Astrocyte (in vitro differentiated cells and primary cell): ENCODE results near the gene ZBTB16.

Experiments used
- EZH2 ChIP-seq: IDR thresholded peaks from 2 replicates; pipeline ENCODE4 v1.6.1; 2012; ENCODE audit warnings: mild to moderate bottlenecking, low read length, inconsistent platforms; ENCODE audit not compliant: insufficient read depth
- TF ChIP-seq, protein P1 (sequence below): IDR thresholded peaks from 2 replicates; pipeline ENCODE4 v1.5.1; 2011; ENCODE audit warnings: low read depth, mild to moderate bottlenecking, inconsistent platforms, low read length, moderate library complexity; ENCODE audit not compliant: insufficient read depth

DNA sequence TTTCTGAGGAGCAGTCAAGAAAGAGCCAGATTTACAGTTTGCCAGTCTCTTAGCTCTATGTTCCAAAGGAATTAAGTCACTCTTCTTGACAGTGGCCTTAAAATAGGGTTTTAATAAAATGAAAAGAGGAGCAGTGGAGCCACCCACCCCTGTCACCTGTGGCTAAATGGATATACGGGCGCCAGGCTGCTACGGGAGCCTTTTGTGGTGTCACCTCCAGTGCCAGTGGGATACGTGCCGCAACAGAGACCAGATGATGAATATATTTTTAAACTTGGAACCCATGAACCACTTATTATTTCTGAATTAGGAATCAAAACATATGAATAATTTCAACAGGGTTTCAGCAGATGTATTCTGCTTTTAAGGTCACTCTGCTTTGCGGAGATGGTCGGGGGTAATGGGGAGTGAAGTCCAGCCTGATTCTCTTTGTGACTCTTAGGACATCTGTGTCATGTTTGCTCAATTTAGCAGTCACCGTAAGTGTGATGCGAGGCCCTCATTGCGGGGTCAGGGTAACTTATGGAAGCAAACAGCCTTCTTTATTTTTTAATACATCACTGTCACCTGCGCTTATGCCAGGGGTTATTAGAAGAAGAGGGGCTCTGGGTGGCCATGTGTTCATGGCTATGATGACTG, 64.3 kb downstream of the ZBTB16 start:
- no peak for TF ChIP-seq EZH2
- TF ChIP-seq, protein P1, sequence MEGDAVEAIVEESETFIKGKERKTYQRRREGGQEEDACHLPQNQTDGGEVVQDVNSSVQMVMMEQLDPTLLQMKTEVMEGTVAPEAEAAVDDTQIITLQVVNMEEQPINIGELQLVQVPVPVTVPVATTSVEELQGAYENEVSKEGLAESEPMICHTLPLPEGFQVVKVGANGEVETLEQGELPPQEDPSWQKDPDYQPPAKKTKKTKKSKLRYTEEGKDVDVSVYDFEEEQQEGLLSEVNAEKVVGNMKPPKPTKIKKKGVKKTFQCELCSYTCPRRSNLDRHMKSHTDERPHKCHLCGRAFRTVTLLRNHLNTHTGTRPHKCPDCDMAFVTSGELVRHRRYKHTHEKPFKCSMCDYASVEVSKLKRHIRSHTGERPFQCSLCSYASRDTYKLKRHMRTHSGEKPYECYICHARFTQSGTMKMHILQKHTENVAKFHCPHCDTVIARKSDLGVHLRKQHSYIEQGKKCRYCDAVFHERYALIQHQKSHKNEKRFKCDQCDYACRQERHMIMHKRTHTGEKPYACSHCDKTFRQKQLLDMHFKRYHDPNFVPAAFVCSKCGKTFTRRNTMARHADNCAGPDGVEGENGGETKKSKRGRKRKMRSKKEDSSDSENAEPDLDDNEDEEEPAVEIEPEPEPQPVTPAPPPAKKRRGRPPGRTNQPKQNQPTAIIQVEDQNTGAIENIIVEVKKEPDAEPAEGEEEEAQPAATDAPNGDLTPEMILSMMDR, result no peak
